Measurements from ENCODE around the gene TSNAXIP1.

TSNAXIP1 gene

DNA sequence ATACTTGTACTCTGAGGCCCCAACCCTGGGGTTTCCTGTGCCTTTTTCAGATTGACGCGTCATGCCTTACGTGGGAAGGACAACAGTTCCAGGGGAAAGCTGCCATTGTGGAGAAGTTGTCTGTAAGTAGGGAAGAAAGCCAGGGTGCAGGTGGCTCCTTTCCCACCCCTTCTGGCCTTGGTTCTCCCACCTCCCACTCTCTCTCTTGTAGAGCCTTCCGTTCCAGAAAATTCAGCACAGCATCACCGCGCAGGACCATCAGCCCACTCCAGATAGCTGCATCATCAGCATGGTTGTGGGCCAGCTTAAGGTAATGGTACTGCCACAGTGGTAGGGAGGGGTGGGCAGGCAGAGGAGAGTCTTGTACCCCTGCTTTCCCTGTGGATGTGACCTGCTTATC lies 61.6 kb downstream of the TSNAXIP1 start:
- TF ChIP-seq, protein P1, sequence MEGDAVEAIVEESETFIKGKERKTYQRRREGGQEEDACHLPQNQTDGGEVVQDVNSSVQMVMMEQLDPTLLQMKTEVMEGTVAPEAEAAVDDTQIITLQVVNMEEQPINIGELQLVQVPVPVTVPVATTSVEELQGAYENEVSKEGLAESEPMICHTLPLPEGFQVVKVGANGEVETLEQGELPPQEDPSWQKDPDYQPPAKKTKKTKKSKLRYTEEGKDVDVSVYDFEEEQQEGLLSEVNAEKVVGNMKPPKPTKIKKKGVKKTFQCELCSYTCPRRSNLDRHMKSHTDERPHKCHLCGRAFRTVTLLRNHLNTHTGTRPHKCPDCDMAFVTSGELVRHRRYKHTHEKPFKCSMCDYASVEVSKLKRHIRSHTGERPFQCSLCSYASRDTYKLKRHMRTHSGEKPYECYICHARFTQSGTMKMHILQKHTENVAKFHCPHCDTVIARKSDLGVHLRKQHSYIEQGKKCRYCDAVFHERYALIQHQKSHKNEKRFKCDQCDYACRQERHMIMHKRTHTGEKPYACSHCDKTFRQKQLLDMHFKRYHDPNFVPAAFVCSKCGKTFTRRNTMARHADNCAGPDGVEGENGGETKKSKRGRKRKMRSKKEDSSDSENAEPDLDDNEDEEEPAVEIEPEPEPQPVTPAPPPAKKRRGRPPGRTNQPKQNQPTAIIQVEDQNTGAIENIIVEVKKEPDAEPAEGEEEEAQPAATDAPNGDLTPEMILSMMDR (IDR thresholded peaks at IDR 0.05; ENCODE audit: low read depth, low read length, missing control alignments) = no peak
- H3K4me3 ChIP-seq (ENCODE audit: low read depth, low read length) = no peak overlapping the region
- DNase-seq (ENCODE audit: low read depth) = no peak

DNA sequence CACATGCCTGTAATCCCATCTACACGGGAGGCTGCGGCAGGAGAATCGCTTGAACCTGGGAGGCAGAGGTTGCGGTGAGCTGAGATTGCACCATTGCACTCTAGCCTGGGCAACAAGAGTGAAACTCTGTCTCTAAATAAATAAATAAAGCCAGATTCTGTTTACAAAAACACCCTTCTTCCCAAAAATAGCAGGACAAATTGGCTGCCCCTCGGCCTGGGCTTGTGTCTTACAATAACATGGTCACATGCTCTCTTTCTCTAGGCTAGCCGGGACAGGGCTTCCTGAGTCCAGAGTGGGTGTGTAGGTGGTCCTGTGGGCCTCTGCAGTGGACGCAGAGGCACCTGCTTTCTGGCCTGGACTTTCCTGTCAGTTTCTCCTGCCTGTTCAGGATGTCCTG lies 63.0 kb downstream of the TSNAXIP1 start:
- no peak overlapping the region for H3K4me3 ChIP-seq (ENCODE audit: low read depth, low read length)
- no peak for DNase-seq (ENCODE audit: low read depth)
- TF ChIP-seq, protein P1 (IDR thresholded peaks at IDR 0.05; ENCODE audit: low read depth, low read length, missing control alignments) = no peak

DNA sequence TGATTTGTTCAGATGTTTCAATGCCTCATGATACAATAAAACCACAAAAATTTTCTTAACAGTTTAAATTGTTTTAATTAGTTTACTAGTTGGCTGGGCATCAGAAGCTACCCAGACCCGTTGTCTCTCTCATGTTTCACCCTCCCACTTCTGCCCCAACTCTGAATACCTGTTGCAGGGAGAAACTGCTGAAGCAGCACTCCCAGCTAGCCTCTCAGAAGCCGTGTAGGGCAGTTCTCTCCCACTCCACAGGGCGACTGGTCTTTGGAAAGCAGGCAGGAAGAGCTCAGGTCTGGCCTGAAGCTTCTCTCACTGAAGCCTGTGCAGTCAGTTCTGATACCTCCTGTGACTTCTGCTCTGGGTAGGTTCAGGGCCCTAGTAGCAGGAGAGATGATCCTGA lies 64.6 kb downstream of the TSNAXIP1 start:
- TF ChIP-seq, protein P1 (IDR thresholded peaks at IDR 0.05; ENCODE audit: low read depth, low read length, missing control alignments) = no peak

DNA sequence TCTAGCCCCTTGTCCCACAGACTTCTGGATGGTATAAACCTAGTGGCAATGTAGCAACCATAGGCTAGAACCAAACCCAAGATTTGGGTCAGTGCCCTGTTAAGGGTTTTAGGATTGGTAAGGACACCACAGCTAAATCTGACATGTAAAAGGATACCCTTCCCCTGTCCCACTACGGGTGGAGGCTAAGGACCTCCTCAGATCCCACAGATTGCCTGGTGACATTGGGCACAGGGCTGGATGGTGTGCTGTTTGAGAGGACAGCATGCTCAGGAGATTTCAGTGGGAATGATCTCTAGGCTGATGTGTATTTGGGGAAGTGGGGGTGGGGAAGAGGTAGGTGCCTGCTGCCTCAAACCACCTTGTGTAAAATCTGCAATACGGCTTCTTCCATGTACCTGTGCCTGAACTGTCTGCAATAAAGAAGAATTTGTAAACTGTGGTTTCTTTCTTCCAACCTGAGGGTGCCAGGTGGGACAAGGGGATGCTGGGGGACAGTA lies 65.5 kb downstream of the TSNAXIP1 start:
- H3K4me3 ChIP-seq (ENCODE audit: low read depth, low read length) = peak overlapping the region; percentile 70
- no peak for DNase-seq (ENCODE audit: low read depth)
- TF ChIP-seq, protein P1 (IDR thresholded peaks at IDR 0.05; ENCODE audit: low read depth, low read length, missing control alignments) = no peak

More for the DNA sequence above, 64.6 kb downstream of the TSNAXIP1 start:
- no peak for DNase-seq (ENCODE audit: low read depth)
- no peak overlapping the region for H3K4me3 ChIP-seq (ENCODE audit: low read depth, low read length)

DNA sequence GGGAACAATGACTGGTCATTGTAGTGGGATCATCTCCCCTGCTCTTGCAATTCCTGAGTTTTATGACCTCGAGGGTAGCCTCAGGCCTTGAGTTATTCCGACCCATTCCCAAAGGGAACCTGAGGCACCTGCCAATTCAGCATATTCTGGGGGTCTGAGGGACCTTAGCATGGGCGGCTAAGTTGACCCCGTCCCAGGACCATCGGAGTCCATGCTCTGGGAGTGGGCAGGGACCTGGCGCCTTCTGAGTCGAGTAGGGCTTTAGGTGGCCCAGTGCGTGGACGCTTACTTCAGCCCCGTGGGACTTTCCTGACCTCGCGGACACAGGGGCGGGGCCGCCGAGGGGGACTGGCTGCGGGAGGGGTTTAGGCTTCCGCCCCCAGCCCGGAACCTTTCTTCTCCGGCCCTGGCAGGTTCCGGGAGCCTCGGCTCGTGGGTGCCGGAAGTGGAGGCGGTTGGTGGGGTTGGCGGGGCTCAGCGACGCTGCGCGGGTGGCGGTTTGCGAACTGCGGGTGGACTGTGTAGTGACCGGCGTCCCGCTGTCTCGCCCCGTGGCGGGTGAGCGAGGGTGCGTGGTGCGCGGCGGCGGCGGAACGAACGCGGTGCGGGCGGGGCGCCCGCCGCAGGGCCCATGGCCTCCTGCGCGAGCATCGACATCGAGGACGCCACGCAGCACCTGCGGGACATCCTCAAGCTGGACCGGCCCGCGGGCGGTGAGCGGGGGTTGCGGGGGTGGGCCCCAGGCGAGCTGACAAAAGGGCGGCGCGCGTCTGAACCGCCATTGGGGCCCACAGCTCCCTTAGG lies 66.1 kb downstream of the TSNAXIP1 start, which contains the start of gene EDC4:
EDC4 (plus strand) TSS at position 422 of the 804 bp plus-strand sequence; CDS start at position 632, 210 bp downstream.
- peak; percentile 51 for DNase-seq (ENCODE audit: low read depth)
- peak within 1 kb of the TSS; percentile 70 for H3K4me3 ChIP-seq (ENCODE audit: low read depth, low read length)
- TF ChIP-seq, protein P1 (IDR thresholded peaks at IDR 0.05; ENCODE audit: low read depth, low read length, missing control alignments) = no peak

DNA sequence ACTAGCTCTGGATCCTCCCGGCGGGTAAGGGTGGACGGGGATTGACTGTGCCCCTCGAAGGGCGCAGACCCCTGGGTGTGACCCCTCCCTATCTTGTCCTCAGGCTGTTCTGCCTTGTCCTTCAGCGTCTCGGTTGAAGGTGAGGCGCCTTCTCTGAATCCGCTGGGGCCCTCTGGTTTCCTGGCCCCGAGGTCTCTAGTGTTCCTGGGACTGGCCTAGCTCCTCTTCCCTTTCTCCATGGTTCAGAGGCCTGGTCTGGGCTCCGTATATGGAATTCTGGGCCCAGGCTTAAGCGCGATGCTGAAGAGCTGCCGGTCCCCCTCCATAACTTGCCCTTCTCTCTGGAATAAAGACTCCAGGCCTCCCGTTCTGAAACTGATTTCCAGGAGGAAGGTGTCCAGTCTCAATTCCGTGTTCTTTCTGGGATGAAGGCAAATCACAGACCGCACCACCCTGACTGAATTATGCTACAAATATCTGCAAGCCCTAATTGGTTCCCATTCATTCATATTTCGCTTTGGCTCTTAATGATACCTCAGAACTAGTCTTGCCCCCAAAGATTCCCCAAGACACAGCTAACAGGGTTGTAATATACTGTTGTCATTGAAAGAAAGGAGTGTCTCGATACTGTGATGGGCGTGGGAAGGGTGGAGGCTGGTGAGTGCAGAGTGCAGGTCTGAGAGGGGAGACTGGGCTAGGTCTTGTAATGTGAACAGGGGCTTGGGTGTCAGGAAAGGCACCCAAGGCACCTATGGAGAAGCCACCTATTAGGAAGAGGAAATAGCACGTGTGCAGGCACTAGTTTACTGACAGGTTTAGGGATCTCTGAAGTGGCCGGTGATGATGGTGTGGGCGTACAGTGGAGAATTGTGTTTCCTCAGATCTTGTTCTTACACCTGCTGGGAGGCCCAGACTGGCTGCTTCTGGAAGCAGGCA lies 67.0 kb downstream of the TSNAXIP1 start:
- DNase-seq (ENCODE audit: low read depth) = no peak
- peak overlapping the region; percentile 70 for H3K4me3 ChIP-seq (ENCODE audit: low read depth, low read length)
- TF ChIP-seq, protein P1 (IDR thresholded peaks at IDR 0.05; ENCODE audit: low read depth, low read length, missing control alignments) = no peak

Measured in GM12864 (cell line).